Stimulated activated memory B cell treated with anti-CD40 and anti-IgM and Interleukin-4, amounts not matched to agents 10 μg/mL and 1 μg/mL and 100 μg/mL, for 72 hours (primary cell): Measurements from ENCODE around the gene KCNAB2.

Source experiments
- ATAC-seq: fragments of 150-1000 bp; cut with Tn5 transposase; 2 replicates; pipeline ENCODE4 v1.10.0; 2021
- H3K27ac Mint-ChIP-seq: one replicate; pipeline ENCODE4 v1.8.0; 2022; ENCODE audit warnings: mild to moderate bottlenecking, mixed read lengths
- H3K27me3 Mint-ChIP-seq: one replicate; pipeline ENCODE4 v1.8.0; 2022; ENCODE audit warnings: mixed read lengths
- H3K36me3 Mint-ChIP-seq: one replicate; pipeline ENCODE4 v1.8.0; 2022; ENCODE audit warnings: mixed read lengths
- H3K4me1 Mint-ChIP-seq: one replicate; pipeline ENCODE4 v1.8.0; 2022; ENCODE audit warnings: mixed read lengths
- H3K4me3 Mint-ChIP-seq: one replicate; pipeline ENCODE4 v1.8.0; 2022; ENCODE audit warnings: mild to moderate bottlenecking, moderate library complexity, mixed read lengths
- H3K9me3 Mint-ChIP-seq: one replicate; pipeline ENCODE4 v1.8.0; 2022; ENCODE audit warnings: mixed read lengths

Gene KCNAB2

DNA sequence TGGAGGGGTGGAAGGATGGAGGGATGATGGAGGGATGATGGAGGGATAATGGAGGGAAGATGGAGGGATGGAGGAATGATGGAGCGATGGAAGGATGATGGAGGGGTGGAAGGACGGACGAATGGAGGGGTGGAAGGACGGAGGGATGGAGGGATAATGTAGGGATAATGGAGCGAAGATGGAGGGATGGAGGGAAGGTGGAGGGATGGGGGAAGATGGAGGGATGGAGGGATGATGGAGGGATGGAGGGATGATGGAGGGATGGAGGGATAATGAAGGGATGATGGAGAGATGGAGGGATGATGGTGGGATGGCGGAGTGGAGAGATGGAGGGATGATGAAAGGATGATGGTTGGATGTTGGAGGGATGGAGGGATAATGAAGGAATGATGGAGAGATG lies 61.3 kb downstream of the KCNAB2 start:
- no peak overlapping the region for H3K4me3 Mint-ChIP-seq
- H3K27me3 Mint-ChIP-seq: peaks cover 48% of the 10 kb centered on the region
- no peaks in the 10 kb centered on the region for H3K4me1 Mint-ChIP-seq
- H3K27ac Mint-ChIP-seq: no peak overlapping the region
- H3K9me3 Mint-ChIP-seq: peaks cover 16% of the 10 kb centered on the region
- no peaks in the 10 kb centered on the region for H3K36me3 Mint-ChIP-seq
- ATAC-seq: no peak

DNA sequence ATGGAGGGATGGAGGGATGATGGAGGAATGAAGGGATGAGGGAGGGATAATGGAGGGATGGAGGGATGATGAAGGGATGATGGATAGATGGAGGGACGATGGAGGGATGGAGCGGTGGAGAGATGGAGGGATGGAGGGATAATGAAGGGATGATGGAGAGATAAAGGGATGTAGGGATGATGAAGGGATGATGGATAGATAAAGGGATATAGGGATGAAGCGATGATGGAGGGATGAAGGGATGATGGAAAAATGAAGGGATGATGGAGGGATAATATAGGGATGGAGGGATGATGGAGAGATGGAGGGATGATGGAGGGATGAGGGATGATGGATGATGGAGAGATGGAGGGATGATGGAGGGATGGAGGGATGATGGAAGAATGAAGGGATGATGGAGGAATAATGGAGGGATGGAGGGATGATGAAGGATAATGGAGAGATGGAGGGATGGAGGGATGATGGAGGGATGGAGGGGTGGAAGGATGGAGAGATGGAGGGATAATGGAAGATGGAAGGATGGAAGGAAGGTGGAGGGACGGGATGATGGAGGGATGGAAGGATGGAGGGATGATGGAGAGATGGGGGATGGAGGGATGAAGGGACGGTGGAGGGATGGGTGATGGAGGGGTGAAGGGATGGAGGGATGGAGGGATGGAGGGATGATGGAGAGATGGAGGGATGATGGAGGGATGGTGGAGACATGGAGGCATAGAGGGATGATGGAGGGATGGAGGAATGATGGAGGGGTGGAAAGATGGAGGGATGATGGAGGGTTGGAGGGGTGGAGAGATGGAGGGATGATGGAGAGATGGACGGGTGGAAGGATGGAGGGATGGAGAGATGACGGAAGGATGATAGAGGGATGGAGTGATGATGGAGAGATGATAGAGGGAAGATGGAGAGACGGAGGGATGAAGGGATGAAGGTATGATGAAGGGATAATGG lies 62.0 kb downstream of the KCNAB2 start:
- H3K27me3 Mint-ChIP-seq: peaks cover 48% of the 10 kb centered on the region
- no peak overlapping the region for H3K4me3 Mint-ChIP-seq
- H3K36me3 Mint-ChIP-seq: no peaks in the 10 kb centered on the region
- H3K27ac Mint-ChIP-seq: no peak overlapping the region
- no peaks in the 10 kb centered on the region for H3K4me1 Mint-ChIP-seq
- H3K9me3 Mint-ChIP-seq: peaks cover 16% of the 10 kb centered on the region
- ATAC-seq: no peak

DNA sequence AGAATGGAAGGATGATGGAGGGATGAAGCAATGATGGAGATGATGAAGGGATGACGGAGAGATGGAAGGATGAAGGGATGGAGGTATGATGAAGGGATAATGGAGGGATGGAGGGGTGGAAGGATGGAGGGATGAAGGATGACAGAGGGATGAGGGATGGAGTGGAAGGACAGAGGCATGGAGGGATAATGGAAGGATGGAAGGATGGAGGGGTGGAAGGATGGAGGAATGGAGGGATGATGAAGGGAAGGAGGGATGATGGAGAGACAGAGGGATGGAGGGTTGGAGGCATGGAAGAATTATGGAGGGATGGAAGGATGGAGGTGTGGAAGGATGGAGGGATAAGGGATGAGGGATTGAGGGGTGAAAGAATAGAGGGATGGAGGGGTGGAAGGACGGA lies 62.8 kb downstream of the KCNAB2 start:
- Mint-ChIP-seq H3K27ac (no peak overlapping the region), H3K27me3 (peaks cover 48% of the 10 kb centered on the region), H3K36me3 (no peaks in the 10 kb centered on the region), H3K9me3 (peaks cover 16% of the 10 kb centered on the region), H3K4me3 (no peak overlapping the region), H3K4me1 (no peaks in the 10 kb centered on the region)
- no peak for ATAC-seq

DNA sequence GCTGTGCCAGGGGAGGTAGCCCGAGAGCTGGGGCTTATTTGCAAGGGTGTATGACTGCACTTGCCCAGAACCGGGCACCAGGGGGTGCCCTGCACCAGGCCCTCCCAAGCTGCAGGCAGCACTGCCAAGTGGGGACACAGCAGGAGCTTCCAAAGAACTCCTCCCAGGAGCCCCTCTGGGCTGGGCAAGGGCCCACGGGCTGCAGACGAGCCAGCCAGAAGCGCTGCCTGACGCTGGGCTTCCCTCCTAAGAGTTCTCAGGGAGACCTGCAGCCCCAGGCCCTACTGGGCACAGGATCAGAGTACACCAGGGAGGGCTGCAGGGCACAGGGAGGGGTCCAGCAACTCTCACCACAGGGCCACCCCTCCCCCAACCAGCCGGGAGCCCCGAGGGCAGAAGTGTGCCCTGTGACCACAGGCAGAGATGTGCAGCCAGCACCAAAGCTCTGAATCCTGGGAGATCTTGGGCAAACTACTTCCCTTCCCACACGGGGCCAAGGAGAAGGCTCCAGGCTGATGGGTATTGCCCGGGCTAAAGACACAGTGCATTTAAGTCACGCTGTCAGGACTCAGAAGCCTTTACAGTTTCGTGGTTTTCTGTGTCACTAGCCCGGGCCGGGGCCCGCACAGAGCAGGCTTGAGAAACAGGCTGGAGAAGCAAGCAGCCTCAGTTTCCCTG lies 63.4 kb downstream of the KCNAB2 start:
- Mint-ChIP-seq H3K4me1 (no peaks in the 10 kb centered on the region), H3K4me3 (no peak overlapping the region), H3K36me3 (no peaks in the 10 kb centered on the region), H3K27me3 (peaks cover 48% of the 10 kb centered on the region), H3K27ac (no peak overlapping the region), H3K9me3 (peaks cover 16% of the 10 kb centered on the region)
- peak; percentile 62 for ATAC-seq

DNA sequence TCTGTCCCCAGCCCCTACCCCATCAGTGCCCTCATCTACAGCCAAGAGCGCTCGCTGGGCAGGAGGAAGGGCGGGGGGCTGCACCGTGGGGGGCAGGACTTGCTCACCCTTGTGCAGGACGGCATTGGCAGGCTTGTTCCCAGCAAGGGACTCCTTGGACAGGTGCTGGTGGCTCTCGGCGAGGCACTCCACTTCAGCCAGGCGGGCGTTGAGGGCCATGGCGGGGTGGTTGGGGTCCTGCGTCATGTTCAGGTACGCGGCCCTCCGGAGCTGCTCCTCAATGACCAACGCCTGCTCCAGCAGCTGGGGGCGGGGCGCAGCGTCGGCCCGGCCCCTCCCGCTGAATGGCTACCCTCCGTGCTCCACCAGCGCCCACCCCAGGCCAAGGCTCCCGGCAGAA lies 64.0 kb downstream of the KCNAB2 start:
- no peaks in the 10 kb centered on the region for H3K4me1 Mint-ChIP-seq
- H3K4me3 Mint-ChIP-seq: no peak overlapping the region
- H3K27me3 Mint-ChIP-seq: peaks cover 45% of the 10 kb centered on the region
- peaks cover 16% of the 10 kb centered on the region for H3K9me3 Mint-ChIP-seq
- no peak for ATAC-seq
- no peak overlapping the region for H3K27ac Mint-ChIP-seq
- H3K36me3 Mint-ChIP-seq: no peaks in the 10 kb centered on the region

DNA sequence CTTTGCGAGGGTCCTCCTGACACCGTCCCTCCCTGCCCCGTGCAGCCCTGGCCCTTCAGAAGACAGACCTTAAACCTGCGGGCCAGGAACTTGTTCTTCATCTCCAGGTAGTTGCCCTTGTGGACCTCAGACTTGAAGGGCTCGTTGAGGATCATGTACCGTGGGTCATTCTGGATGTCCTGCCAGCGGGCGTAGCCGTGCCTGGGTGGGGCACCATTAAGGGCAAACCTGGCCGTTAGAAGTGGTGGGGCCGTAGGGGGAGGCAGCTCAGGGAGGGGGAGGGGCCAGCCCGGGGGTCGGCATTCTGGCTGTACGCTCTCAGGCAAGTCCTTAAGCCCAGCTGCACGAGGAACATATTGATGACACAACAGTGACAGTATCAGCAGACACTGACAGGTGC lies 64.6 kb downstream of the KCNAB2 start:
- no peak for ATAC-seq
- peaks cover 39% of the 10 kb centered on the region for H3K27me3 Mint-ChIP-seq
- H3K27ac Mint-ChIP-seq: no peak overlapping the region
- H3K4me3 Mint-ChIP-seq: no peak overlapping the region
- peaks cover 18% of the 10 kb centered on the region for H3K9me3 Mint-ChIP-seq
- no peaks in the 10 kb centered on the region for H3K36me3 Mint-ChIP-seq
- H3K4me1 Mint-ChIP-seq: no peaks in the 10 kb centered on the region

DNA sequence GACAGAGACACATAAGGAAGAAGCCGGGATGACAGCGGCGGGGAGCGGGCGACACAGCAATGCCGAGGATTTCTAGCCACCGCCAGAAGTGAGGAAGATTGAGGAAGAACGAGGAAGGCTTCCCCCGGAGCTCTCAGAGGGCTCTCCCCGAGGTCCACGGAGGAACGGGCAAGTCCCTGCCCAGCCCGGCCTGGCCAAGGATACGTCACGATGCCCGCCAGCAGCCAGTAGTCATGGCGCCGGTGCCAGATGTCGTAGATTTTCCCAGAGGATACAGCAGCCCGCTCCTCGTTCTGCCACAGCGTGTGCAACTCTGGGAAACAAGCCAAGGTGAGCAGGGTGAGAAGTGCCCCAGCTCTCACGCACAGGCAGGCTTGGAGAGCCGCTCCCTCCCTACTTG lies 65.9 kb downstream of the KCNAB2 start:
- ATAC-seq: no peak
- Mint-ChIP-seq H3K36me3 (peaks cover under 1% of the 10 kb centered on the region), H3K4me3 (no peak overlapping the region), H3K9me3 (peaks cover 27% of the 10 kb centered on the region), H3K27me3 (peaks cover 28% of the 10 kb centered on the region), H3K4me1 (no peaks in the 10 kb centered on the region), H3K27ac (no peak overlapping the region)

DNA sequence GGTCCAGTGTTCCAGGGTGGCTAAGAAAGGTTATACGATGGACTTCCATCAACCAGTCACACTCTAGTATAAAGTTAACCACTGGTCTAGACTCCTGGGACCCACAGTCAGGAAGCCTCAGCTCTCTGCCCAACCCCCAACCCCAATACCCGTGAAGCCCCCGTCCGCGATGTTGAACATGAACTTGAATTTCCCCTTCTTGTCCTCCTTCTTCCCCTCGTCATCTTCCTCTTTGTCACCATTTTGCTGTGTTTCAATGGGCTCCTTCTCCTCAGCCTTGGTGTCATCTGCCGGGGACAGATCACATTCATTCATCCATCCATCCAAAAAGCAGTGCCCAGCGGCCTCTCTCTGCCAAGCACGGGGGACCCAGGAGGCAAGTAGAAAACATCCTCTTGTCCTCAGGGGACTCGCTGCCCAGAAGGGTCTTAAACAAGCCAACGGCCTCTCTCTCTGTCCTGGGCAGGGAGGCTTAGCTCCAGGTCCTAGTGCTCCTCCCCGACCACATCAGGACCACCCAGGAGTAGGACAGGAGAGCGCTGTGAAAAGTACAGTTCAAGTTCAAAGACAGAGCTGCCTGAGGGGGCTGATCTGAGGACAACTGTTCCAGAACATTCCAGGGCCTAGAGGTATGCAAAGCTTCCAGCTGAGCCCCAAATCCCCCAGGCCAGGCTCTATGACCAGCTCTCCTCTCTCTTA lies 66.5 kb downstream of the KCNAB2 start:
- peaks cover 22% of the 10 kb centered on the region for H3K27me3 Mint-ChIP-seq
- peaks cover 6% of the 10 kb centered on the region for H3K36me3 Mint-ChIP-seq
- peaks cover 29% of the 10 kb centered on the region for H3K9me3 Mint-ChIP-seq
- H3K4me3 Mint-ChIP-seq: no peak overlapping the region
- H3K27ac Mint-ChIP-seq: no peak overlapping the region
- no peaks in the 10 kb centered on the region for H3K4me1 Mint-ChIP-seq
- ATAC-seq: no peak

DNA sequence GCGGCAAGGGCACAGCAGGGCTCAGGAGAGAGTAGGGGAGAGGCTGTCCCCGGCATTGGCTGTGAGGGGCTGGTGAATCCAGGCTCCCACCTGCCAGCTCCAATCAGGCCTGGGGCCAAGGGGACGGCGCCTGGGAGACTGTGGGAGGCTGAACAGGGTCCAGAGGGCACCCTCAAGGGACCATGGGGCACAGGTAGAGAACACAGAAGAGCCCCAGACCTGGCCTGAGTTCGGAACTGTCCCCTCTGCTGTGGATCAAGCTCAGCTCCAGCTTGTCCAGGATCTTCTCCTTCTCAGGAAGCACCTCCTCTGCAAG lies 67.0 kb downstream of the KCNAB2 start:
- Mint-ChIP-seq H3K36me3 (peaks cover 6% of the 10 kb centered on the region), H3K9me3 (peaks cover 25% of the 10 kb centered on the region), H3K4me1 (no peaks in the 10 kb centered on the region), H3K27me3 (peaks cover 17% of the 10 kb centered on the region), H3K4me3 (no peak overlapping the region), H3K27ac (no peak overlapping the region)
- ATAC-seq: no peak

DNA sequence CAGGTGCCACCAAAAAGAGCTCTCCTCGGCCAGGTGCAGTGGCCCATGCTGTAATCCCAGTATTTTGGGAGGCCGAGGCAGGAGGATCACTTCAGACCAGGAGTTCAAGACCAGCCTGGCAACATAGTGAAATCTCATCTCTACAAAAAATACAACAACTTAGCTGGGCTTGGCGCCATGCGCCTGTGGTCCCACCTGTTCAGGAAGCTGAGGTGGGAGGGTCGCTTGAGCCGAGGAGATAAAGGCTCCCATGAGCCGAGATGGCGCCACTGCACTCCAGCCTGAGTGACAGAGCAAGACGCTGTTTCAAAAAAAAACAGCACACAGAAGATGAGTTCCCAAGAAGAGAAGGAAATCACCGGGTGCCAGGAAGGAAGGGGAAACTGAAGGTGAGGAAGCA lies 67.4 kb downstream of the KCNAB2 start:
- no peak for ATAC-seq
- H3K36me3 Mint-ChIP-seq: peaks cover 6% of the 10 kb centered on the region
- H3K27me3 Mint-ChIP-seq: peaks cover 12% of the 10 kb centered on the region
- H3K4me3 Mint-ChIP-seq: no peak overlapping the region
- no peak overlapping the region for H3K27ac Mint-ChIP-seq
- peaks cover 21% of the 10 kb centered on the region for H3K9me3 Mint-ChIP-seq
- H3K4me1 Mint-ChIP-seq: no peaks in the 10 kb centered on the region

DNA sequence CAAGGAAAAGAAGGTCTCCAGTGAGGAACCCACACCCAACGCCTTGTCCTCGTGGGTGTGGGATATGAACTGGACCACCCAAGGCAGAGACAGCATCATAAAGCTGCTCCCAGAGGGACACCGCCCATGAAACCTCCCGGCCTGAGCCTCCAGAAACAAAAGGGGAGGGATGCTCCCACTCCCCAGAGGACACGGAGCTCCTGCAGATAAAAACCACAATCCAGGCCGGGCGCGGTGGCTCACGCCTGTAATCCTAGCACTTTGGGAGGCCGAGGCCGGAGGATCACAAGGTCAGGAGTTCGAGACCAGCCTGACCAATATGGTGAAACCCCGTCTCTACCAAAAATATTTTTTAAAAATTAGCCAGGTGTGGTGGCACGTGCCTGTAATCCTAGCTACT lies 68.1 kb downstream of the KCNAB2 start:
- H3K4me1 Mint-ChIP-seq: no peaks in the 10 kb centered on the region
- ATAC-seq: no peak
- H3K27me3 Mint-ChIP-seq: peaks cover 6% of the 10 kb centered on the region
- peaks cover 6% of the 10 kb centered on the region for H3K36me3 Mint-ChIP-seq
- H3K4me3 Mint-ChIP-seq: no peak overlapping the region
- H3K9me3 Mint-ChIP-seq: peaks cover 19% of the 10 kb centered on the region
- H3K27ac Mint-ChIP-seq: no peak overlapping the region

DNA sequence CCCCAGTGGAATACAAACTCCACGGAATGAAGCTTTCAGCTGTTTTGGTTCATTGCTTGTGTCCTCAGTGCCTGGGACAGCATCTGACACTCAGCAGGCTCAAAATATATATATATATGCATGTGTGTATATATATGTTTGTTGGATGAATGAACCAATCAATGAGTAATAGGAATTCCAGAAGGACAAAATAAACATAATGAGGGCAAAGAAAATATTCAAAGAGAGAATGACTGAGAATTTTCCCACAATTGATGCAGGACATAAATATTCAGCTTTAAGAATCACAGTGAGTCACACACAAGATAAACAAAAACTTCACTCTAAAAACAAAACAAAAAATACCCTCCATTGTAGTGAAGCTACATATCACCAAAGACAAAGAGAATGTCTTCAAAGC lies 70.4 kb downstream of the KCNAB2 start:
- no peak overlapping the region for H3K27ac Mint-ChIP-seq
- H3K4me1 Mint-ChIP-seq: no peaks in the 10 kb centered on the region
- no peaks in the 10 kb centered on the region for H3K27me3 Mint-ChIP-seq
- H3K4me3 Mint-ChIP-seq: no peak overlapping the region
- peaks cover 6% of the 10 kb centered on the region for H3K36me3 Mint-ChIP-seq
- H3K9me3 Mint-ChIP-seq: peaks cover 19% of the 10 kb centered on the region
- ATAC-seq: no peak

DNA sequence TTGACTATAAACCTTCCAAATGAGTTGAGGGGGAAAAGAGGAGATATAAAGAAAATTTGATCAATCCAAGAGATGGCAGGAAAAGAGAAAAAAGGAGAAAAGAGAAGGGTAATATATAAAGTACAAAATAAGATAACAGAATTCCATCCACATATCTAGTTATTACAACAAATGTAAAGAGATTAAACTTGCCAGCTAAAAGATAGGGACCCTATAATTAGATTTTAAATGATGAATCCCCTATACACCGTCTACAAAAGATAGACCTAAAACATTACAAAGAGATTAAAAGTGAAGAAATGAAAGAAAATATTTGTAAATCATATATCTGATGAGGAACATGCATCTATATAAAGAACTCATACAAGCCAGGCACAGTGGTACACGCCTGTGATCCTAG lies 71.4 kb downstream of the KCNAB2 start:
- H3K4me1 Mint-ChIP-seq: no peaks in the 10 kb centered on the region
- H3K9me3 Mint-ChIP-seq: peaks cover 19% of the 10 kb centered on the region
- ATAC-seq: no peak
- H3K4me3 Mint-ChIP-seq: no peak overlapping the region
- no peak overlapping the region for H3K27ac Mint-ChIP-seq
- H3K36me3 Mint-ChIP-seq: peaks cover 6% of the 10 kb centered on the region
- H3K27me3 Mint-ChIP-seq: peaks cover 8% of the 10 kb centered on the region

DNA sequence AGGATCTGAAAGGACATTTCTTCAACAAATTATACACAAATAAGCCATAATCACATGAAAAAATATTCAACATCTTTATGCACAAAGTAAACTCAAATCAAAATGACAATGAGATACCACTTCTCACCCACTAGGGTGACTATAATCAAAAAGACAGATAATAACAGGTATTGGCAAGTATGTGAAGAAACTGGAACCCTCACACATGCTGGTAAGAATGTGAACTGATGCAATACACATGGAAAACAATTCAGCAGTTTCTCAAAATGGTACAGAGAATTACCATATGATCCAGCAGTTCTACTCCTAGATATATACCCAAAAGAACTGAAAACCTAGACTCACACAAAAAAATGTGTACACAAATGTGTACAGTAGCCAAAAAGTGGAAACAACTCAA lies 71.9 kb downstream of the KCNAB2 start:
- no peak for ATAC-seq
- Mint-ChIP-seq H3K9me3 (peaks cover 19% of the 10 kb centered on the region), H3K36me3 (peaks cover 6% of the 10 kb centered on the region), H3K4me3 (no peak overlapping the region), H3K27ac (no peak overlapping the region), H3K27me3 (peaks cover 8% of the 10 kb centered on the region), H3K4me1 (no peaks in the 10 kb centered on the region)

DNA sequence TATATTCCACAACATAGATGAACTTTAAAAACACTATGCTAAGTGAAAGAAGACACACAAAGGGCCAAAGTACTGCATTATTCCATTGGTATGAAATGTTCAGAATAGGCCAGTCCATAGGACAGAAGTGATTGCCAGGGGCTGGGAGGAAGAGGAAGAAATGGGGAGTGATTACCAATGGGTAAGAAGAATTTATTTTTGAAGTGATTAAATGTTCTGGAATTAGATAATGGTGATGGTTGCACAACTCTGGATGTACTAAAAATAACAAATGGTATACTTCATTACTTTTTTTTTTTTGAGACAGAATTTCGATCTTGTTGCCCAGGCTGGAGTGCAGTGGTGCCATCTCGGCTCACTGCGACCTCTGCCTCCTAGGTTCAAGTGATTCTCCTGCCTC lies 72.7 kb downstream of the KCNAB2 start:
- H3K36me3 Mint-ChIP-seq: peaks cover 6% of the 10 kb centered on the region
- peaks cover 8% of the 10 kb centered on the region for H3K27me3 Mint-ChIP-seq
- no peaks in the 10 kb centered on the region for H3K4me1 Mint-ChIP-seq
- ATAC-seq: no peak
- no peak overlapping the region for H3K4me3 Mint-ChIP-seq
- no peak overlapping the region for H3K27ac Mint-ChIP-seq
- peaks cover 19% of the 10 kb centered on the region for H3K9me3 Mint-ChIP-seq
